Transverse colon (tissue), 3 donors: ENCODE data around the gene FGD3.

Experiments
- CTCF ChIP-seq, 5 experiments: fragments of 200-600 bp in 3 of 5; fragments of 450-650 bp in 2 of 5; sonication (generic) in 3 of 5; IDR thresholded peaks; 1 replicate in 2 of 5; 2 replicates in 3 of 5; pipeline ENCODE4 v1.5.1; 2016 to 2017; ENCODE audit warnings: antibody characterized with exemption in 5 of 5, inconsistent platforms in 3 of 5, mild to moderate bottlenecking in 2 of 5, moderate library complexity in 1 of 5
- POLR2A ChIP-seq: fragments of 450-650 bp; IDR thresholded peaks from one replicate; pipeline ENCODE4 v1.6.1; 2016; ENCODE audit warnings: antibody characterized with exemption, mild to moderate bottlenecking, moderate library complexity

GRCh38 chr9:93037476-93037971 lies 90.2 kb downstream of the FGD3 start:
- TF ChIP-seq CTCF (IDR thresholded peaks at IDR 0.05) (no peak), POLR2A (no peak)
